ENCODE data around the gene CIDEB.

DNA sequence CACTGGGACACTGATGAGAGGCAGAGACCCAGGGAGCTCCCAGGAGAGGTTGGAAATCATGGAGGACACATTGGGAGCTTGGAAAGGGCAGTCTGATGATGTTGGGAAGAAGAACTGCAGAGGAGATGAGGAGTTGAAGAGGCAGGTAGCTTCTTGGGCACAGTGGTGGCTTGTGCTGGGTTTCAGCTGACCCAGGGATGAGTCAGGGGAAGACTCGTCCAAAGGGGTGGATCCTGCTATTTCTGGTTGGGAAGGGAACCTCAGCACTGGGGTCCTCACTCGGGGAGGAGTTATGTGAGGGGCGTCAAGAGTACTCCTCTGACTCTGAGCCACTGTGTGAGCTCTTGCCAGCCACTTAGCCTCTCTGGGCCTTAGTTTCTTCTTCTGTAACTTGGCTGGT is 15.6 kb upstream of the CIDEB start:
- TF ChIP-seq, protein P1, sequence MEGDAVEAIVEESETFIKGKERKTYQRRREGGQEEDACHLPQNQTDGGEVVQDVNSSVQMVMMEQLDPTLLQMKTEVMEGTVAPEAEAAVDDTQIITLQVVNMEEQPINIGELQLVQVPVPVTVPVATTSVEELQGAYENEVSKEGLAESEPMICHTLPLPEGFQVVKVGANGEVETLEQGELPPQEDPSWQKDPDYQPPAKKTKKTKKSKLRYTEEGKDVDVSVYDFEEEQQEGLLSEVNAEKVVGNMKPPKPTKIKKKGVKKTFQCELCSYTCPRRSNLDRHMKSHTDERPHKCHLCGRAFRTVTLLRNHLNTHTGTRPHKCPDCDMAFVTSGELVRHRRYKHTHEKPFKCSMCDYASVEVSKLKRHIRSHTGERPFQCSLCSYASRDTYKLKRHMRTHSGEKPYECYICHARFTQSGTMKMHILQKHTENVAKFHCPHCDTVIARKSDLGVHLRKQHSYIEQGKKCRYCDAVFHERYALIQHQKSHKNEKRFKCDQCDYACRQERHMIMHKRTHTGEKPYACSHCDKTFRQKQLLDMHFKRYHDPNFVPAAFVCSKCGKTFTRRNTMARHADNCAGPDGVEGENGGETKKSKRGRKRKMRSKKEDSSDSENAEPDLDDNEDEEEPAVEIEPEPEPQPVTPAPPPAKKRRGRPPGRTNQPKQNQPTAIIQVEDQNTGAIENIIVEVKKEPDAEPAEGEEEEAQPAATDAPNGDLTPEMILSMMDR (conservative IDR thresholded peaks at IDR 0.05), result no peak
- TF ChIP-seq EZH2 (IDR thresholded peaks at IDR 0.05; ENCODE audit: low read depth), result no peak

All from PC-9 (cell line).